ENCODE data around the gene PCLAF.

GRCh38 chr15:64356710-64357040 is 24.6 kb downstream of the PCLAF start:
- TF ChIP-seq CTCF (IDR thresholded peaks at IDR 0.05): no peak
- no peak for TF ChIP-seq BCL3 (IDR thresholded peaks at IDR 0.05)
- TF ChIP-seq POLR2A (IDR thresholded peaks at IDR 0.05; ENCODE audit: low read length): no peak
- TF ChIP-seq REST (IDR thresholded peaks at IDR 0.05): no peak
- TF ChIP-seq MYC (IDR thresholded peaks at IDR 0.05; ENCODE audit: borderline replicate concordance, low read length): no peak
- TF ChIP-seq POLR2AphosphoS2 (conservative IDR thresholded peaks at IDR 0.05; ENCODE audit: low read length): no peak
- no peak for TF ChIP-seq CEBPB (IDR thresholded peaks at IDR 0.05)
- TF ChIP-seq RAD21 (conservative IDR thresholded peaks at IDR 0.05 in 1 of 2, IDR thresholded peaks at IDR 0.05 in 1 of 2): no peak
- no peak for TF ChIP-seq JUN (IDR thresholded peaks at IDR 0.05)

All from A549 (cell line).